K562 (cell line): ENCODE measurements around the gene ITGAD. TPM values are rescaled to one million over a fixed set of nuclear protein-coding genes. Genes with fewer than 3 reads are reported as not detected.

Experiments
- CBX3 ChIP-seq, 2 experiments: IDR thresholded peaks; 1 replicate in 1 of 2; 2 replicates in 1 of 2; pipeline ENCODE4 v1.6.1; 2012; ENCODE audit warnings: inconsistent platforms in 2 of 2, low read length in 2 of 2, borderline replicate concordance in 1 of 2, control low read depth in 1 of 2
- CXXC5 ChIP-seq: fragments of 250-450 bp; sonication (Bioruptor Pico); IDR thresholded peaks from 2 replicates; pipeline ENCODE4 v1.8.0; 2022; ENCODE audit warnings: inconsistent platforms, mild to moderate bottlenecking, moderate library complexity
- FOXK2 ChIP-seq, 2 experiments: fragments of 450-650 bp; IDR thresholded peaks in 1 of 2; conservative IDR thresholded peaks in 1 of 2; 2 replicates each; pipeline ENCODE4 v1.6.1; 2016; ENCODE audit warnings: low read depth in 2 of 2, mild to moderate bottlenecking in 1 of 2
- L3MBTL2 ChIP-seq: fragments of 450-650 bp; IDR thresholded peaks from 2 replicates; pipeline ENCODE4 v1.6.1; 2016; ENCODE audit warnings: mild to moderate bottlenecking, moderate library complexity
- MAZ ChIP-seq, 2 experiments: fragments of 450-650 bp in 1 of 2; sonication (generic) in 1 of 2; formaldehyde crosslinking; IDR thresholded peaks in 1 of 2; conservative IDR thresholded peaks in 1 of 2; 2 replicates each; pipeline versions ENCODE4 v1.4.0 to v1.5.0; 2020; ENCODE audit warnings: mild to moderate bottlenecking in 1 of 2, missing genetic modification reagents in 1 of 2
- MYC ChIP-seq, 2 experiments: fragments of 250-450 bp in 1 of 2; sonication (Bioruptor Pico) in 1 of 2; IDR thresholded peaks; 2 replicates each; pipeline versions ENCODE4 v1.5.1 to v1.6.1; 2012 to 2021; ENCODE audit warnings: low read depth in 2 of 2, borderline replicate concordance in 1 of 2, improper control_type of control experiment in 1 of 2, low read length in 1 of 2, mild to moderate bottlenecking in 1 of 2, moderate library complexity in 1 of 2
- RNF2 ChIP-seq: sonication (generic); IDR thresholded peaks from 2 replicates; pipeline ENCODE4 v1.6.1; 2016
- polyA plus RNA-seq, 8 experiments: library from polyadenylated mRNA; depleted of rRNA in 4 of 8; stranded (reverse) in 5 of 8; unstranded in 3 of 8; fragments of >200 nt; fragmentation: Nextera tagmentation in 2 of 8; fragmentation: Illumina TruSeq in 1 of 8; extraction: Ambion mirVana in 2 of 8; extraction: Trizol in 1 of 8; gene quantifications; 2 replicates each; pipeline versions ENCODE4 v1.2.1 to v1.2.3, GENCODE V29; 2011 to 2014; ENCODE audit warnings: inconsistent platforms in 1 of 8, missing spikeins in 1 of 8
- total RNA-seq, 7 experiments: library from RNA; depleted of rRNA in 6 of 7; stranded (reverse); fragments of >200 nt in 6 of 7; fragmentation: Illumina TruSeq in 2 of 7; extraction: Trizol in 2 of 7; gene quantifications; 2 replicates each; pipeline versions ENCODE4 v1.2.1 to v1.2.3, GENCODE V29; 2011 to 2021; ENCODE audit warnings: low replicate concordance in 1 of 7
- TF ChIP-seq, protein P1 (sequence below), 3 experiments: fragments of 200-800 bp in 1 of 3; sonication (Bioruptor generic) in 1 of 3; sonication (generic) in 1 of 3; formaldehyde crosslinking in 1 of 3; IDR thresholded peaks; 2 replicates each; pipeline versions ENCODE4 v1.6.1 to v1.8.0; 2016 to 2022; ENCODE audit warnings: mild to moderate bottlenecking in 2 of 3, missing compliant biosample characterization in 2 of 3, missing genetic modification characterization in 2 of 3, missing genetic modification reagents in 1 of 3
- TF ChIP-seq, protein P2 (sequence below): sonication (generic); formaldehyde crosslinking; IDR thresholded peaks from 2 replicates; pipeline ENCODE4 v1.8.1; 2023; ENCODE audit warnings: mild to moderate bottlenecking, missing genetic modification reagents
- TF ChIP-seq, protein P3 (sequence below): fragments of 450-650 bp; IDR thresholded peaks from 2 replicates; pipeline ENCODE4 v1.6.1; 2014; ENCODE audit warnings: low read depth, mild to moderate bottlenecking, moderate library complexity, borderline replicate concordance
- TF ChIP-seq, protein P4 (sequence below): fragments of 450-650 bp; IDR thresholded peaks from 2 replicates; pipeline ENCODE4 v1.6.1; 2016; ENCODE audit warnings: antibody characterized with exemption
- TF ChIP-seq, protein P5 (sequence below): sonication (generic); formaldehyde crosslinking; IDR thresholded peaks from 2 replicates; pipeline ENCODE4 v1.9.0; 2022; ENCODE audit warnings: mild to moderate bottlenecking, missing genetic modification reagents
- TF ChIP-seq, protein P6 (sequence below): sonication (generic); formaldehyde crosslinking; IDR thresholded peaks from 2 replicates; pipeline ENCODE4 v1.8.0; 2022; ENCODE audit warnings: mild to moderate bottlenecking, missing genetic modification reagents
- TF ChIP-seq, protein P7 (sequence below): sonication (generic); formaldehyde crosslinking; IDR thresholded peaks from 2 replicates; pipeline ENCODE4 v1.8.1; 2022; ENCODE audit warnings: missing genetic modification reagents

Gene ITGAD
- total and polyA plus RNA-seq, 9 of the 15 experiments (the other 6 are each of a cell fraction or from before 2014, with no cell fraction given) = not detected

DNA sequence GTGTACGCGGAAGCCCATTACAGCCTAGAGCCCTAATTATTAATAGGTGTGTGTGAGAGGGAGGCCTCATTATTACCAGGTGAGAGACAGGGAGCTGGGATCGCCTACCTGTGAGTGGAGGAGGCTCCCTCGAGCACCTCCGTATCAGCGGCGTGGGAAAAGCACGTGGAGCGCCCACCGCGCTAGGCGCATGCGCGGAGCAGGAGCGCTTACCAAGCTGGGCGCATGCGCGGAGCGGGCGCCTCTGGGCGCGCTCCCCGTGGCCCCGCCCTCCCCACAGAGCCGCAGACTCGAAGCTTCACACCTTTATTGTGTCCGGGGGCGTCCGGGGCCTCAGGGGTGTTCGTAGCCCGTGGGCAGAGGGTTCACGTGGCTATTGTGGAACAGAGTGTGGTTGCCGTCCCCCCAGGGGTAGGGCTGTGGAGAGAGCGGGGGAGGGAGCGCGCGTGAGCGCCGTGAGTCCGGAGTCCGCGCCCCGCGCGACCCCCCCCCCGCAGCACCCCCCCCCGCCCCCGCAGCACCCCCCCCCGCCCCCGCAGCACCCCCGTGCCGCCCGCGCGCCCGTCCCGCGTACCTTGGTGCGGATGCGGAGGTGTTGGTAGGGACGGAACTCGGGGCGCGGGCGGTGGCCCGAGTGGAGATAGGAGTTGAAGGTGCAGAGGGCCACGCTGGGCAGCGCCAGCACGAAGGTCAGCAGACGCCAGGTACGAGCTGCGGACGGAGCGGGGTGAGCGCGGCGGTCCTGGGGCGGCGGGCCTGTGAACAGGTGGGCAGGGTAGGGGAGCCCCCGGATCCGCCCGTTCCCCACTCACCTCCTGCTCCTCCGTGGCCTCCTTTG is 34.5 kb downstream of the ITGAD start (continued):
- TF ChIP-seq, protein P1, sequence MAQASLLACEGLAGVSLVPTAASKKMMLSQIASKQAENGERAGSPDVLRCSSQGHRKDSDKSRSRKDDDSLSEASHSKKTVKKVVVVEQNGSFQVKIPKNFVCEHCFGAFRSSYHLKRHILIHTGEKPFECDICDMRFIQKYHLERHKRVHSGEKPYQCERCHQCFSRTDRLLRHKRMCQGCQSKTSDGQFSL (CRISPR knock-in tag; IDR thresholded peaks at IDR 0.05) = no peak
- TF ChIP-seq, protein P1 (tag; IDR thresholded peaks at IDR 0.05) = 0 out of 4 replicates have a peak, but pooled peaks of 1 of the 2 experiments have one; percentile 34
- TF ChIP-seq MAZ (CRISPR knock-in tag; conservative IDR thresholded peaks at IDR 0.05 in 1 of 2, IDR thresholded peaks at IDR 0.05 in 1 of 2) (peak in 1 of 2 experiments; percentile 43; a peak in 2 of 4 replicates), CXXC5 (CRISPR knock-in tag) (peak; percentile 53; the same call in 1 of the 2 replicates), CBX3 (IDR thresholded peaks at IDR 0.05; ENCODE audit: borderline replicate concordance in 1 of 2, low read length in 2 of 2) (0 out of 3 replicates have a peak, but pooled peaks of 1 of the 2 experiments have one; percentile 36), MYC (IDR thresholded peaks at IDR 0.05; ENCODE audit: low read depth, low read length) (peak; percentile 37; the same call in 1 of the 2 replicates), MYC (CRISPR knock-in tag; IDR thresholded peaks at IDR 0.05; ENCODE audit: borderline replicate concordance, low read depth) (no peak), RNF2 (0 out of 2 replicates have a peak, but pooled peaks have one; percentile 41), FOXK2 (conservative IDR thresholded peaks at IDR 0.05 in 1 of 2, IDR thresholded peaks at IDR 0.05 in 1 of 2; ENCODE audit: low read depth in 2 of 2) (no peak), L3MBTL2 (peak; percentile 99)
- TF ChIP-seq, protein P2, sequence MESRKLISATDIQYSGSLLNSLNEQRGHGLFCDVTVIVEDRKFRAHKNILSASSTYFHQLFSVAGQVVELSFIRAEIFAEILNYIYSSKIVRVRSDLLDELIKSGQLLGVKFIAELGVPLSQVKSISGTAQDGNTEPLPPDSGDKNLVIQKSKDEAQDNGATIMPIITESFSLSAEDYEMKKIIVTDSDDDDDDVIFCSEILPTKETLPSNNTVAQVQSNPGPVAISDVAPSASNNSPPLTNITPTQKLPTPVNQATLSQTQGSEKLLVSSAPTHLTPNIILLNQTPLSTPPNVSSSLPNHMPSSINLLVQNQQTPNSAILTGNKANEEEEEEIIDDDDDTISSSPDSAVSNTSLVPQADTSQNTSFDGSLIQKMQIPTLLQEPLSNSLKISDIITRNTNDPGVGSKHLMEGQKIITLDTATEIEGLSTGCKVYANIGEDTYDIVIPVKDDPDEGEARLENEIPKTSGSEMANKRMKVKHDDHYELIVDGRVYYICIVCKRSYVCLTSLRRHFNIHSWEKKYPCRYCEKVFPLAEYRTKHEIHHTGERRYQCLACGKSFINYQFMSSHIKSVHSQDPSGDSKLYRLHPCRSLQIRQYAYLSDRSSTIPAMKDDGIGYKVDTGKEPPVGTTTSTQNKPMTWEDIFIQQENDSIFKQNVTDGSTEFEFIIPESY (CRISPR knock-in tag) = peak; percentile 53; the same call in 1 of the 2 replicates
- TF ChIP-seq, protein P3, sequence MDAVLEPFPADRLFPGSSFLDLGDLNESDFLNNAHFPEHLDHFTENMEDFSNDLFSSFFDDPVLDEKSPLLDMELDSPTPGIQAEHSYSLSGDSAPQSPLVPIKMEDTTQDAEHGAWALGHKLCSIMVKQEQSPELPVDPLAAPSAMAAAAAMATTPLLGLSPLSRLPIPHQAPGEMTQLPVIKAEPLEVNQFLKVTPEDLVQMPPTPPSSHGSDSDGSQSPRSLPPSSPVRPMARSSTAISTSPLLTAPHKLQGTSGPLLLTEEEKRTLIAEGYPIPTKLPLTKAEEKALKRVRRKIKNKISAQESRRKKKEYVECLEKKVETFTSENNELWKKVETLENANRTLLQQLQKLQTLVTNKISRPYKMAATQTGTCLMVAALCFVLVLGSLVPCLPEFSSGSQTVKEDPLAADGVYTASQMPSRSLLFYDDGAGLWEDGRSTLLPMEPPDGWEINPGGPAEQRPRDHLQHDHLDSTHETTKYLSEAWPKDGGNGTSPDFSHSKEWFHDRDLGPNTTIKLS = 0 out of 2 replicates have a peak, but pooled peaks have one; percentile 23
- TF ChIP-seq, protein P4, sequence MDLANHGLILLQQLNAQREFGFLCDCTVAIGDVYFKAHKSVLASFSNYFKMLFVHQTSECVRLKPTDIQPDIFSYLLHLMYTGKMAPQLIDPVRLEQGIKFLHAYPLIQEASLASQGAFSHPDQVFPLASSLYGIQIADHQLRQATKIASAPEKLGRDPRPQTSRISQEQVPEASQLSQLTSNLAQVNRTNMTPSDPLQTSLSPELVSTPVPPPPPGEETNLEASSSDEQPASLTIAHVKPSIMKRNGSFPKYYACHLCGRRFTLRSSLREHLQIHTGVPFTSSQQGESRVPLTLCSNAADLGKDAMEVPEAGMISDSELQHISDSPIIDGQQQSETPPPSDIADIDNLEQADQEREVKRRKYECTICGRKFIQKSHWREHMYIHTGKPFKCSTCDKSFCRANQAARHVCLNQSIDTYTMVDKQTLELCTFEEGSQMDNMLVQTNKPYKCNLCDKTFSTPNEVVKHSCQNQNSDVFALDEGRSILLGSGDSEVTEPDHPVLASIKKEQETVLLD = peak; percentile 37; the same call in 1 of the 2 replicates
- TF ChIP-seq, protein P5, sequence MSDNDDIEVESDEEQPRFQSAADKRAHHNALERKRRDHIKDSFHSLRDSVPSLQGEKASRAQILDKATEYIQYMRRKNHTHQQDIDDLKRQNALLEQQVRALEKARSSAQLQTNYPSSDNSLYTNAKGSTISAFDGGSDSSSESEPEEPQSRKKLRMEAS (CRISPR knock-in tag) = peak; percentile 60
- TF ChIP-seq, protein P6, sequence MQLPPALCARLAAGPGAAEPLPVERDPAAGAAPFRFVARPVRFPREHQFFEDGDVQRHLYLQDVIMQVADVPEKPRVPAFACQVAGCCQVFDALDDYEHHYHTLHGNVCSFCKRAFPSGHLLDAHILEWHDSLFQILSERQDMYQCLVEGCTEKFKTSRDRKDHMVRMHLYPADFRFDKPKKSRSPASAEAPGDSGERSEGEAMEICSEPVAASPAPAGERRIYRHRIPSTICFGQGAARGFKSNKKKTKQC (CRISPR knock-in tag) = peak; percentile 54; the same call in 1 of the 2 replicates
- TF ChIP-seq, protein P7, sequence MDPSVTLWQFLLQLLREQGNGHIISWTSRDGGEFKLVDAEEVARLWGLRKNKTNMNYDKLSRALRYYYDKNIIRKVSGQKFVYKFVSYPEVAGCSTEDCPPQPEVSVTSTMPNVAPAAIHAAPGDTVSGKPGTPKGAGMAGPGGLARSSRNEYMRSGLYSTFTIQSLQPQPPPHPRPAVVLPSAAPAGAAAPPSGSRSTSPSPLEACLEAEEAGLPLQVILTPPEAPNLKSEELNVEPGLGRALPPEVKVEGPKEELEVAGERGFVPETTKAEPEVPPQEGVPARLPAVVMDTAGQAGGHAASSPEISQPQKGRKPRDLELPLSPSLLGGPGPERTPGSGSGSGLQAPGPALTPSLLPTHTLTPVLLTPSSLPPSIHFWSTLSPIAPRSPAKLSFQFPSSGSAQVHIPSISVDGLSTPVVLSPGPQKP (CRISPR knock-in tag) = no peak
